Panc1 (cell line): ENCODE data around the gene MSI2.

Experiments used
- POLR2AphosphoS5 ChIP-seq: IDR thresholded peaks from 2 replicates; pipeline ENCODE4 v1.6.1; 2012; ENCODE audit warnings: mild to moderate bottlenecking, low read depth, low read length, moderate library complexity
- SIN3A ChIP-seq: IDR thresholded peaks from 2 replicates; pipeline ENCODE4 v1.6.1; 2012; ENCODE audit warnings: low read depth, mild to moderate bottlenecking, low read length, moderate library complexity, borderline replicate concordance; ENCODE audit not compliant: insufficient read depth
- TF ChIP-seq, protein P1 (sequence below): fragments of 450-650 bp; IDR thresholded peaks from 2 replicates; pipeline ENCODE4 v1.5.1; 2017; ENCODE audit warnings: mild to moderate bottlenecking
- TF ChIP-seq, protein P2 (sequence below), 2 experiments: IDR thresholded peaks; 2 replicates each; pipeline ENCODE4 v1.6.1; 2011 to 2012; ENCODE audit warnings: low read depth in 2 of 2, control low read depth in 1 of 2, low read length in 1 of 2, mild to moderate bottlenecking in 1 of 2, moderate library complexity in 1 of 2; ENCODE audit not compliant: insufficient read depth in 1 of 2

DNA sequence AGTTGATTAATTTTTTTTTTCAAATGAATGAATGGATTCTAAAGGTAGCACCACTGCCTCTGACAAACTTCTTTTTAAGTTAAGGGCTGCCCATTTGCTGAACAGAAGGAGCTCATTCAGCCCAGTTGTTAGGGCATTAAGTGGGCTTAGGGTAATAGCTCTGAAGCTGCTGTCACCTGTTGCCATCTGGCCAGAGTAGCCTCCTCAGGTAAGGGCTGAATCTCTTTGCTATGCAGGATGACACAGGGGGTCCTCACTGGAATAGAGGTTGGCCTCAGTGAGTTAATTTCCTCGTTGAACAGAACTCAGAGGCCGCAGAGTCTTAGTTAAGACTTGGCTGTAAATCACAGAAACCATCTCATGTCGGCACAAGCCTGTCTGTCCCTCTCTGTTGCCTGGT is 255.9 kb downstream of the MSI2 start:
- TF ChIP-seq, protein P1, sequence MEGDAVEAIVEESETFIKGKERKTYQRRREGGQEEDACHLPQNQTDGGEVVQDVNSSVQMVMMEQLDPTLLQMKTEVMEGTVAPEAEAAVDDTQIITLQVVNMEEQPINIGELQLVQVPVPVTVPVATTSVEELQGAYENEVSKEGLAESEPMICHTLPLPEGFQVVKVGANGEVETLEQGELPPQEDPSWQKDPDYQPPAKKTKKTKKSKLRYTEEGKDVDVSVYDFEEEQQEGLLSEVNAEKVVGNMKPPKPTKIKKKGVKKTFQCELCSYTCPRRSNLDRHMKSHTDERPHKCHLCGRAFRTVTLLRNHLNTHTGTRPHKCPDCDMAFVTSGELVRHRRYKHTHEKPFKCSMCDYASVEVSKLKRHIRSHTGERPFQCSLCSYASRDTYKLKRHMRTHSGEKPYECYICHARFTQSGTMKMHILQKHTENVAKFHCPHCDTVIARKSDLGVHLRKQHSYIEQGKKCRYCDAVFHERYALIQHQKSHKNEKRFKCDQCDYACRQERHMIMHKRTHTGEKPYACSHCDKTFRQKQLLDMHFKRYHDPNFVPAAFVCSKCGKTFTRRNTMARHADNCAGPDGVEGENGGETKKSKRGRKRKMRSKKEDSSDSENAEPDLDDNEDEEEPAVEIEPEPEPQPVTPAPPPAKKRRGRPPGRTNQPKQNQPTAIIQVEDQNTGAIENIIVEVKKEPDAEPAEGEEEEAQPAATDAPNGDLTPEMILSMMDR, result no peak
- TF ChIP-seq POLR2AphosphoS5, result no peak
- TF ChIP-seq, protein P2, sequence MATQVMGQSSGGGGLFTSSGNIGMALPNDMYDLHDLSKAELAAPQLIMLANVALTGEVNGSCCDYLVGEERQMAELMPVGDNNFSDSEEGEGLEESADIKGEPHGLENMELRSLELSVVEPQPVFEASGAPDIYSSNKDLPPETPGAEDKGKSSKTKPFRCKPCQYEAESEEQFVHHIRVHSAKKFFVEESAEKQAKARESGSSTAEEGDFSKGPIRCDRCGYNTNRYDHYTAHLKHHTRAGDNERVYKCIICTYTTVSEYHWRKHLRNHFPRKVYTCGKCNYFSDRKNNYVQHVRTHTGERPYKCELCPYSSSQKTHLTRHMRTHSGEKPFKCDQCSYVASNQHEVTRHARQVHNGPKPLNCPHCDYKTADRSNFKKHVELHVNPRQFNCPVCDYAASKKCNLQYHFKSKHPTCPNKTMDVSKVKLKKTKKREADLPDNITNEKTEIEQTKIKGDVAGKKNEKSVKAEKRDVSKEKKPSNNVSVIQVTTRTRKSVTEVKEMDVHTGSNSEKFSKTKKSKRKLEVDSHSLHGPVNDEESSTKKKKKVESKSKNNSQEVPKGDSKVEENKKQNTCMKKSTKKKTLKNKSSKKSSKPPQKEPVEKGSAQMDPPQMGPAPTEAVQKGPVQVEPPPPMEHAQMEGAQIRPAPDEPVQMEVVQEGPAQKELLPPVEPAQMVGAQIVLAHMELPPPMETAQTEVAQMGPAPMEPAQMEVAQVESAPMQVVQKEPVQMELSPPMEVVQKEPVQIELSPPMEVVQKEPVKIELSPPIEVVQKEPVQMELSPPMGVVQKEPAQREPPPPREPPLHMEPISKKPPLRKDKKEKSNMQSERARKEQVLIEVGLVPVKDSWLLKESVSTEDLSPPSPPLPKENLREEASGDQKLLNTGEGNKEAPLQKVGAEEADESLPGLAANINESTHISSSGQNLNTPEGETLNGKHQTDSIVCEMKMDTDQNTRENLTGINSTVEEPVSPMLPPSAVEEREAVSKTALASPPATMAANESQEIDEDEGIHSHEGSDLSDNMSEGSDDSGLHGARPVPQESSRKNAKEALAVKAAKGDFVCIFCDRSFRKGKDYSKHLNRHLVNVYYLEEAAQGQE (IDR thresholded peaks at IDR 0.05; ENCODE audit: insufficient read depth in 1 of 2, low read depth in 2 of 2, low read length in 1 of 2), result no peak
- TF ChIP-seq SIN3A, result no peak
